Measurements from ENCODE around the gene RNU1-3.
"Not testable (repeated sequence)": the region's sequence is repeated elsewhere in the genome, so short reads cannot be mapped to it uniquely, and the experiment has no call there.

RNU1-3 gene

GRCh38 chr1:16694308-16694702, 27.6 kb upstream of the RNU1-3 start:
- not testable (repeated sequence) for DNase-seq (ENCODE audit: low spot score); FAIRE-seq

DNA sequence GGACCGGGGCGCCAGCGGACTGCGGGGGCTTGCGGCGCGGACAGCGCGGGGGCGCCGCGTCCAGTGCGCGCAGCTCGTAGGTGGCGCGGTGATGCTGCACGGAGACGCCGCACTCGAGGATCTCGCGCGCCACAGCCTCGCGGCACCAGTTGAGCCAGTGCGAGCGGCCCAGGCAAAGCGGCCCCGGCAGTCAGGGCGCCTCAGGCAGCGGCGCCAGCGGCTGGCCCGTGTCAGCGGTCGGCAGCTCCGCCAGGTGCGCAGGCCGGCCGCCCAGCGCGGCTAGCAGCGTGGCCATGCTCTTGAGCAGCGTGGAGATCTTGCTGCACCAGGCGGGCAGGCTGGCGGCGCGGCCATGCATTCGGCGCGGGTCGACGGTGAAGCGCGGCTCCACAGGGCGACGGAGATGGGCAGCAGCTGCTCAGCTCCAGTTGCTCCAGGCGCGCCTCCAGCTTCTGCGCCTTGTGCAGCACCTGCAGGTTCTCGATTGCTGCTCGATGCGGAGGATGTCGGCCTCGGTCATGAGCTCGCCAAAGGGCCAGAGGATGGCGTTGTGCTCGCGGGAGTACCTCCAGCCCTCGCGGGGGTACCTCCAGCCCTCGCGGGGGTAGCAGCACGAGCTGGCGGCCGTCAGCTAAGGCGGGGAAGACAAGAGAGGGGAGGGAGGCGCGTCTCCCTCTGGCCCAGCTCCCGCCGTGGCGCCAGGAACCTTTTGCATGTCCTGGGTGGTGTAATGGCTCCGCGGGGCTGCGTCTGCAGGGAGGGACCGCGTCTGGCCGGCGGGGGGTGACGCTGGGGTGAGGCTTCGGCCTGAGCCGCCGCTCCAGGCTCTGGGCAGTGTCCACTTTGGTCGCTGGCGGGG, 26.9 kb upstream of the RNU1-3 start:
- DNase-seq (ENCODE audit: low spot score) = not testable (repeated sequence)
- peak; percentile 5 for FAIRE-seq

DNA sequence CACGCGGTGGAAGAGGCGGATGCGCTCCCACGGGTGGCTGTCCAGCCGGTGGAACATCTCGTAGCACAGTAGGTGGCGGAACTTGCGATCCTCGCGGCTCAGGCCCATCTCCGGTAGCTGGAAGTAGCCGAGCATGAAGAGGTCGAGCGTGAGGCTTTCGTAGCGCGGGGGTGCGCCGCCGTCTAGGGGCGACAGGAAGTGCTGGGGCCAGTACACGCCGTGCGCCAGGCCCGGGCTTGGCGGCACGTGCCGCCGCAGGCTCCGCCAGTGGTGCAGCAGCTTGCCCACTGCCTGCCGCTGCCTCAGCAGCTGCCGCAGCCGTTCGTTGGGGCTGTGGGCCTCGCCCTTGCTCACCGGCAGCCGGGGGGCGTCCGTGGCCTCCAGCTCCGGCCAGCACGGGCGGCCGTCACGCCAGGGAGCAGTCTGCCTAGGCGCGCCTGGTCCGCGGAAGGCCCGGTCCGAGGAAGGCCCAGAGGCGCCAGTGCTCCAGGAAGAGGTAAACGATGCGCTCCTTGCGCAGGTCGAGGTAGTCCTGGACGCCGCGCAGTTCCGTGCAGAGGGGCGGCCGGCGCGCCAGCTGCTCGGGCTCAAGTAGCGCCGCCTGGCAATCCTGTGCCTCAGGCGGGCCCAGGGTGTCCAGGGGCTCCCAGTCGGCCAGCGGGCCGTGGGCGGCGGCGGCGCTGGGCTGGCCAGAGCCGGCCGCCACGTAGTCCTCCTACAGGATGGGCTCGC, 26.1 kb upstream of the RNU1-3 start:
- FAIRE-seq; DNase-seq (ENCODE audit: low spot score): not testable (repeated sequence)

- not testable (repeated sequence) for DNase-seq (ENCODE audit: low spot score); FAIRE-seq
Observed at GRCh38 chr1:16692283-16692682, 25.5 kb upstream of the RNU1-3 start.

GRCh38 chr1:16690971-16691682, 24.4 kb upstream of the RNU1-3 start:
- FAIRE-seq = not testable (repeated sequence)

GRCh38 chr1:16687132-16687800, 20.5 kb upstream of the RNU1-3 start:
- not testable (repeated sequence) for FAIRE-seq

More at GRCh38 chr1:16690971-16691682, 24.4 kb upstream of the RNU1-3 start:
- DNase-seq (ENCODE audit: low spot score) = not testable (repeated sequence)

GRCh38 chr1:16685445-16686371, 19.0 kb upstream of the RNU1-3 start:
- not testable (repeated sequence) for DNase-seq (ENCODE audit: low spot score); FAIRE-seq

More at GRCh38 chr1:16687132-16687800, 20.5 kb upstream of the RNU1-3 start:
- not testable (repeated sequence) for DNase-seq (ENCODE audit: low spot score)

GRCh38 chr1:16684738-16685337, 18.1 kb upstream of the RNU1-3 start:
- FAIRE-seq; DNase-seq (ENCODE audit: low spot score): not testable (repeated sequence)

DNA sequence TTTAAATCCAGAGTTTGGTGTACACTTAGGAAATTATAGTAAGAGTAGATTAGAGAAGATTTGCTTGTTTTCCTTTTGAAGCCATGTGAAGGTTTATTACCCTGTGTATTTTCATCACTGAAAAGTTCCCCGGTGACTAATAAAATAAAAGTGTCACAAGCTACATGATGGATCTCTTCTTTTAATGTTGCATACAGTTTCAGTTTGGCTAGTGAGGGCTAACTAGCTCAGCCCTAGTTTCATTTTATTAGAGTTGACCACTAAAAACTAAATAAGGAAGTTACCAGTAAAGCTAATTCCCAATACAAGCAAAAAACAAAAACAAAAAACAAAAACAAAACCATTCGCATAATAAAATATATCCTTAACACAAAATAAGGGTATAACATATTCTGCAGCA, 17.4 kb upstream of the RNU1-3 start:
- FAIRE-seq; DNase-seq (ENCODE audit: low spot score): not testable (repeated sequence)

GRCh38 chr1:16682803-16683202, 16.1 kb upstream of the RNU1-3 start:
- not testable (repeated sequence) for FAIRE-seq; DNase-seq (ENCODE audit: low spot score)

DNA sequence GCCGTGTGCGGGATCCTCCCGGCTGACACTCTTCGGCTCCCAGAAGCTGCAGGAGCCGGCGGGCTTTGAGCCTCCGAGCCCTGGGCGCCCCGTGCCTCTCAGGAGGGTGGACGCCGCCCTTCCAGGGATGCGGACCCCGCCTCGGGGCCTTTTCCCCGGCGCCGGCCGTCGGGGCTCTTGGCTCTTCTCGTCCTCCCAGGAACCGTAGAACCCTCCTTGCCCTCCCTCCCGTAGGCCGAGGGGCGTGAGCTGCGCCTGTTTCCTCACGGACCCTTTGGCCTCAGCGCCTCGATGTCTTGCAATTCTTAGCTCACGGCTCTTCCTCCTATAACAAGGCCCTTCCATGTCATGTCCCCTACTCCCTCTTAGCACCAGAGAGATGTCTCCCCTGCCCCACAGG, 13.6 kb upstream of the RNU1-3 start:
- not testable (repeated sequence) for DNase-seq (ENCODE audit: low spot score); FAIRE-seq

- peak; percentile 68 for DNase-seq (ENCODE audit: low spot score)
- no peak for FAIRE-seq
Observed at GRCh38 chr1:16677552-16678431, 11.0 kb upstream of the RNU1-3 start.

DNA sequence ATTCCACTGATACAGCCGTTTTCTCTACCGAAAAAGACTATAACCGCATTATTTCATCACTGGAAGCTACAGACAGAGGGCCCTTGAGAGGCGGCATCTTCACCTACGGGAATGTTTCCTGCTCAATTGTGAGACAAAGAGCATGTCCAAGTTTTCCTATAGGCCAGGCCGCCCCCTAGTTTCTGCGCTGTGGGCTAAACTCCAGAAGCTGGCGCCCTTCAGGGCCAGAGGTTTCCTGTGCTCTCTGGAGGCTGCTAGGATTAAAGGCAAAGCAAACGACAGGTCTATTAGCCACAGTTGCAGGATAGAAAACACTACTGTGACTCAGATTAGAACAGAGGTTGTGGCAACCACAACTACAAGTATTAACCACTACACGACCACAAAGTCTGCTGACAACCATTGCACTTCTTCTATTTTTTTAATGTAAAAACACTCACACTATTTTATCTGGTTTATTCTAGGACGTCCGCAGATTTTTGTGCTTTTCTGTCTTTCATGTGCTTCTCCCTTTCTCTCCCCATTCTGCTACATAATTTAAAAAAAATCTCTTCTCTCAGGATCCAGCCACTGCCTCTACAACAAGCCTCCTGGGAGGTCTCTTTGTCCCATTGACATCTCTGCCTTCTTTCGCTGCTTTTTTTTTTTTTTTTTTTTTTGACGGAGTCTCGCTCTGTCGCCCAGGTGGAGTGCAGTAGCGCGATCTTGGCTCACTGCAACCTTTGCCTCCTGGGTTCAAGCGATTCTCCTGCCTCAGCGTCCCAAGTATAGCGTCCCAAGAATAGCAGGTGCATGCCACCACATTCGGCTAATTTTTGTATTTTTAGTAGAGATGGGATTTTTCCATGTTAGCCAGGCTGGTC, 10.1 kb upstream of the RNU1-3 start:
- DNase-seq (ENCODE audit: low spot score) = peak; percentile 7
- FAIRE-seq = not testable (repeated sequence)

DNA sequence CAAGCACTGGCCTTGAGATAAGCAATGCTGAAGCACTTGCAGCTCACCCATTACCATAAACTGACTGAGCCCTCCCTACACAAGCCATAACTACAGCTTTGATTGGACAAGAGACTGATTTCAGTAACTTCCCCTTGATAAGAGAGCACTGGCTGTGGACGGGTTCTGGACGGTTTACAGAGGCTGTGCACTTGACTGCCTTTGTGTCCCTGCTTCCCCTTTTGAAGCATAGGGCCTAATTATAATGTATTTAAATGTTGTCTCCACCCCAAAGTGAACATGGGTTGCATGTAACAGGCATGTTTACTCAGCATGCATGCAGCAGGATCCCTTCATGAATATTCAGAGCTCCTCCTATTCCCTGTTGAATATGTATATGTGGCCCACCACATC, 8.4 kb upstream of the RNU1-3 start:
- FAIRE-seq; DNase-seq (ENCODE audit: low spot score): not testable (repeated sequence)

- not testable (repeated sequence) for FAIRE-seq; DNase-seq (ENCODE audit: low spot score)
Observed at GRCh38 chr1:16673976-16674375, 7.2 kb upstream of the RNU1-3 start.

DNA sequence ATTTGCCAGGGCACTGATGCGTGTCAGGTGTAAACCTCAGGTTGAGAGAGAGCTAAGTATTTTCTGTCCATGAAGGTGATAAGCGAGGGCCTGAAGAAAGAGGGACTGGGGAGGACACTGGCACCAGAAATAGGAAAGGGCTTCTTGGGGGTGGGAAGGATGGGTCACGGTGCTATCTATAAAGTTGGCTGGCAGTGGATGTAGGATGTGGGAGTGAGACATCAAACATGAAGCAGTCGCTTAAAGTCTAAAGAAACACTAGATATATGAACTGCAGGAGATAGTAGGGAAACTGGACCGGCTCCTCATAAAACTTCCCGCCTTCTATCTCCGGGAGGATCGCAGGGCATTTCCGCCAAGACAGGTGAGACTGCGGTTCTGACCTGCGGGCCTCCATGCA, 912 bp downstream of the RNU1-3 start:
- FAIRE-seq; DNase-seq (ENCODE audit: low spot score): not testable (repeated sequence)

GRCh38 chr1:16658234-16658633, 8.5 kb downstream of the RNU1-3 start:
- not testable (repeated sequence) for DNase-seq (ENCODE audit: low spot score); FAIRE-seq
